Measurements from ENCODE around the gene FXYD2. TPM values are rescaled to one million over a fixed set of nuclear protein-coding genes. Genes with fewer than 3 reads are reported as not detected.

FXYD2 gene
- total and polyA plus RNA-seq, 2 of the 13 experiments (the other 11 are each of a cell fraction or from before 2014, with no cell fraction given): 45.9 to 106 TPM

- in situ Hi-C loops (cut with HindIII; ENCODE audit: extremely low pct_ligation_motif_present, low pct_unique_long_range_greater_than_20kb) (no loop called here), intact Hi-C loops (cut with micrococcal nuclease; ENCODE audit: unreplicated experiment) (no loop called here)
- Histone ChIP-seq H3K27ac (ENCODE audit: extremely low read length, insufficient read depth, low read length) (no peak overlapping the region), H4K20me1 (ENCODE audit: insufficient read depth, low read length) (no peaks in the 10 kb centered on the region), H3K4me2 (ENCODE audit: low read depth, low read length) (no peak overlapping the region), H3K27me3 (ENCODE audit: control insufficient read depth in 1 of 2, insufficient read depth in 2 of 2, low read length in 2 of 2) (peaks cover 7 to 79% of the 10 kb centered on the region in 2 experiments; a peak in 4 of 5 replicates), H3K4me3 (replicated peaks in 1 of 3; ENCODE audit: insufficient read depth in 1 of 3, low read depth in 2 of 3, low read length in 3 of 3) (no peak overlapping the region), H3K9ac (ENCODE audit: insufficient read depth, low read depth, low read length) (no peak overlapping the region), H3K9me3 (ENCODE audit: low read length) (no peaks in the 10 kb centered on the region), H3K4me1 (ENCODE audit: insufficient read depth, low read length) (no peaks in the 10 kb centered on the region), H2AFZ (ENCODE audit: low read length) (no peak overlapping the region), H3K79me2 (ENCODE audit: insufficient read depth, low read length) (no peaks in the 10 kb centered on the region), H3K36me3 (replicated peaks in 1 of 2; ENCODE audit: control insufficient read depth in 1 of 2, insufficient read depth in 2 of 2, low read length in 2 of 2) (no peaks in the 10 kb centered on the region)
- no peak for TF ChIP-seq KLF6 (CRISPR knock-in tag; IDR thresholded peaks at IDR 0.05)
- no peak for TF ChIP-seq ZNF460 (CRISPR knock-in tag; IDR thresholded peaks at IDR 0.05; ENCODE audit: borderline replicate concordance)
- TF ChIP-seq NFKB2 (CRISPR knock-in tag; IDR thresholded peaks at IDR 0.05; ENCODE audit: borderline replicate concordance): no peak
- TF ChIP-seq ZNF510 (CRISPR knock-in tag; IDR thresholded peaks at IDR 0.05; ENCODE audit: low read depth): no peak
- no peak for TF ChIP-seq ZNF24 (IDR thresholded peaks at IDR 0.05)
- TF ChIP-seq, protein P1, sequence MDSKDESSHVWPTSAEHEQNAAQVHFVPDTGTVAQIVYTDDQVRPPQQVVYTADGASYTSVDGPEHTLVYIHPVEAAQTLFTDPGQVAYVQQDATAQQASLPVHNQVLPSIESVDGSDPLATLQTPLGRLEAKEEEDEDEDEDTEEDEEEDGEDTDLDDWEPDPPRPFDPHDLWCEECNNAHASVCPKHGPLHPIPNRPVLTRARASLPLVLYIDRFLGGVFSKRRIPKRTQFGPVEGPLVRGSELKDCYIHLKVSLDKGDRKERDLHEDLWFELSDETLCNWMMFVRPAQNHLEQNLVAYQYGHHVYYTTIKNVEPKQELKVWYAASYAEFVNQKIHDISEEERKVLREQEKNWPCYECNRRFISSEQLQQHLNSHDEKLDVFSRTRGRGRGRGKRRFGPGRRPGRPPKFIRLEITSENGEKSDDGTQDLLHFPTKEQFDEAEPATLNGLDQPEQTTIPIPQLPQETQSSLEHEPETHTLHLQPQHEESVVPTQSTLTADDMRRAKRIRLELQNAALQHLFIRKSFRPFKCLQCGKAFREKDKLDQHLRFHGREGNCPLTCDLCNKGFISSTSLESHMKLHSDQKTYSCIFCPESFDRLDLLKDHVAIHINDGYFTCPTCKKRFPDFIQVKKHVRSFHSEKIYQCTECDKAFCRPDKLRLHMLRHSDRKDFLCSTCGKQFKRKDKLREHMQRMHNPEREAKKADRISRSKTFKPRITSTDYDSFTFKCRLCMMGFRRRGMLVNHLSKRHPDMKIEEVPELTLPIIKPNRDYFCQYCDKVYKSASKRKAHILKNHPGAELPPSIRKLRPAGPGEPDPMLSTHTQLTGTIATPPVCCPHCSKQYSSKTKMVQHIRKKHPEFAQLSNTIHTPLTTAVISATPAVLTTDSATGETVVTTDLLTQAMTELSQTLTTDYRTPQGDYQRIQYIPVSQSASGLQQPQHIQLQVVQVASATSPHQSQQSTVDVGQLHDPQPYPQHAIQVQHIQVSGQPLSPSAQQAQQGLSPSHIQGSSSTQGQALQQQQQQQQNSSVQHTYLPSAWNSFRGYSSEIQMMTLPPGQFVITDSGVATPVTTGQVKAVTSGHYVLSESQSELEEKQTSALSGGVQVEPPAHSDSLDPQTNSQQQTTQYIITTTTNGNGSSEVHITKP (CRISPR knock-in tag; IDR thresholded peaks at IDR 0.05; ENCODE audit: low read depth): no peak
- no peak for TF ChIP-seq ZBTB2 (CRISPR knock-in tag; IDR thresholded peaks at IDR 0.05; ENCODE audit: low read depth)
- no peak for TF ChIP-seq KDM4B (CRISPR knock-in tag; IDR thresholded peaks at IDR 0.05)
- no peak for TF ChIP-seq PAWR (CRISPR knock-in tag; IDR thresholded peaks at IDR 0.05; ENCODE audit: borderline replicate concordance)
- TF ChIP-seq ZNF513 (CRISPR knock-in tag; conservative IDR thresholded peaks at IDR 0.05): no peak
- no peak for TF ChIP-seq ZBTB14 (CRISPR knock-in tag; IDR thresholded peaks at IDR 0.05)
- CTCF ChIA-PET (ENCODE audit: low intra/inter-chr PET ratio, low total read pairs): no interaction called here
- no peak for ATAC-seq
- no peak for DNase-seq (ENCODE audit: low spot score)
- POLR2A ChIA-PET: no interaction called here
- 47% methylated on average over 3 of the region's 4 CpGs for WGBS (ENCODE audit: low lambda C conversion rate)
- FAIRE-seq: no peak
- BruUV-seq (replicated peaks): no TSS peak
Observed at GRCh38 chr11:117869604-117870003, 45.1 kb upstream of the FXYD2 start.

Measured in HepG2 (cell line).